GM10248 (cell line): Measurements from ENCODE around the gene IPO8.

Experiments
- CTCF ChIA-PET: fragments of 300-600 bp; sonication (Branson Sonifier 250); formaldehyde crosslinking; extraction: SDS; loops from one replicate; lab custom pipeline; 2021; ENCODE audit warnings: antibody characterized with exemption; lab: Yijun Ruan, JAX
- POLR2A ChIA-PET: fragments of 350-650 bp; sonication (Branson Sonifier 250); formaldehyde crosslinking; extraction: SDS; loops from one replicate; lab custom pipeline; 2020; ENCODE audit warnings: antibody characterized with exemption; lab: Yijun Ruan, JAX
- DNase-seq: peaks from one replicate; pipeline ENCODE4 v3.0.0; 2012; ENCODE audit errors: extremely low spot score
- TF ChIP-seq, protein P1 (sequence below): IDR thresholded peaks from 2 replicates; pipeline ENCODE4 v1.5.1; 2012; ENCODE audit warnings: mild to moderate bottlenecking, low read depth; ENCODE audit errors: extremely low read depth, missing control alignments, control extremely low read depth

Gene IPO8

GRCh38 chr12:30729547-30729946 is 33.9 kb upstream of the IPO8 start:
- ChIA-PET CTCF (interaction anchor here (1.2 to 1.7 kb wide), 3 partner anchors 9 to 24 kb away, joined by 4 to 5 read pairs (median 5); no protein-coding TSS in a partner anchor), POLR2A (no interaction called here)
- TF ChIP-seq, protein P1, sequence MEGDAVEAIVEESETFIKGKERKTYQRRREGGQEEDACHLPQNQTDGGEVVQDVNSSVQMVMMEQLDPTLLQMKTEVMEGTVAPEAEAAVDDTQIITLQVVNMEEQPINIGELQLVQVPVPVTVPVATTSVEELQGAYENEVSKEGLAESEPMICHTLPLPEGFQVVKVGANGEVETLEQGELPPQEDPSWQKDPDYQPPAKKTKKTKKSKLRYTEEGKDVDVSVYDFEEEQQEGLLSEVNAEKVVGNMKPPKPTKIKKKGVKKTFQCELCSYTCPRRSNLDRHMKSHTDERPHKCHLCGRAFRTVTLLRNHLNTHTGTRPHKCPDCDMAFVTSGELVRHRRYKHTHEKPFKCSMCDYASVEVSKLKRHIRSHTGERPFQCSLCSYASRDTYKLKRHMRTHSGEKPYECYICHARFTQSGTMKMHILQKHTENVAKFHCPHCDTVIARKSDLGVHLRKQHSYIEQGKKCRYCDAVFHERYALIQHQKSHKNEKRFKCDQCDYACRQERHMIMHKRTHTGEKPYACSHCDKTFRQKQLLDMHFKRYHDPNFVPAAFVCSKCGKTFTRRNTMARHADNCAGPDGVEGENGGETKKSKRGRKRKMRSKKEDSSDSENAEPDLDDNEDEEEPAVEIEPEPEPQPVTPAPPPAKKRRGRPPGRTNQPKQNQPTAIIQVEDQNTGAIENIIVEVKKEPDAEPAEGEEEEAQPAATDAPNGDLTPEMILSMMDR, result no peak
- DNase-seq, result no peak

GRCh38 chr12:30726647-30727046 is 31.0 kb upstream of the IPO8 start:
- no peak for DNase-seq
- ChIA-PET POLR2A (no interaction called here), CTCF (interaction anchor here (1.7 kb wide), 1 partner anchor 33 kb away, joined by 6 read pairs; no protein-coding TSS in a partner anchor)
- TF ChIP-seq, protein P1, result no peak

- POLR2A ChIA-PET, result no interaction called here
- no peak for DNase-seq
- CTCF ChIA-PET, result interaction anchor here (1.0 to 1.7 kb wide), 5 partner anchors 12 to 32 kb away, joined by 3 to 6 read pairs (median 3); partner anchors contain the start of gene CAPRIN2
- TF ChIP-seq, protein P1, result no peak
Observed at GRCh38 chr12:30725739-30726138, 30.1 kb upstream of the IPO8 start.

- CTCF ChIA-PET, result interaction anchor here (1.8 kb wide), 1 partner anchor 24 kb away, joined by 5 read pairs; no protein-coding TSS in a partner anchor
- TF ChIP-seq, protein P1, result no peak
- DNase-seq, result no peak
- POLR2A ChIA-PET, result no interaction called here
Observed at GRCh38 chr12:30719060-30719459, 23.4 kb upstream of the IPO8 start.

GRCh38 chr12:30707613-30708342 is 12.1 kb upstream of the IPO8 start:
- CTCF ChIA-PET, result interaction anchor here (1.1 to 1.9 kb wide), 3 partner anchors 10 to 44 kb away, joined by 3 to 5 read pairs (median 3); no protein-coding TSS in a partner anchor
- no peak for DNase-seq
- TF ChIP-seq, protein P1, result no peak
- POLR2A ChIA-PET, result no interaction called here

- ChIA-PET CTCF (interaction anchor here (0.9 to 1.9 kb wide), 5 partner anchors 11 to 43 kb away, joined by 3 to 6 read pairs (median 4); partner anchors contain the start of gene IPO8), POLR2A (no interaction called here)
- DNase-seq, result no peak
- TF ChIP-seq, protein P1, result no peak
Observed at GRCh38 chr12:30706476-30706875, 10.8 kb upstream of the IPO8 start.
